GM18520 (cell line): ENCODE results near the gene LAIR2.
"Not testable (repeated sequence)": the region's sequence is repeated elsewhere in the genome, so short reads cannot be mapped to it uniquely, and the experiment has no call there.

Source experiments
- ATAC-seq: cut with Tn5 transposase; IDR thresholded peaks from one replicate; pipeline ENCODE4 v1.9.1; 2021; ENCODE audit not compliant: unreplicated experiment

The LAIR2 gene

GRCh38 chr19:54492568-54492967 lies 10.1 kb upstream of the LAIR2 start:
- ATAC-seq, result no peak

- not testable (repeated sequence) for ATAC-seq
Measured at GRCh38 chr19:54493056-54493455, 9.6 kb upstream of the LAIR2 start.

- ATAC-seq, result no peak
Measured at GRCh38 chr19:54493967-54494585, 8.6 kb upstream of the LAIR2 start.

GRCh38 chr19:54495284-54495683 lies 7.3 kb upstream of the LAIR2 start:
- ATAC-seq, result not testable (repeated sequence)

GRCh38 chr19:54497747-54498450 lies 4.7 kb upstream of the LAIR2 start:
- ATAC-seq, result not testable (repeated sequence)

- not testable (repeated sequence) for ATAC-seq
Measured at GRCh38 chr19:54498451-54498772, 4.2 kb upstream of the LAIR2 start.

GRCh38 chr19:54505542-54505941 lies 2.9 kb downstream of the LAIR2 start:
- ATAC-seq, result not testable (repeated sequence)

- no peak for ATAC-seq
Measured at GRCh38 chr19:54506079-54506478, 3.4 kb downstream of the LAIR2 start.

GRCh38 chr19:54507038-54507717 lies 4.5 kb downstream of the LAIR2 start:
- not testable (repeated sequence) for ATAC-seq

- no peak for ATAC-seq
Measured at GRCh38 chr19:54507824-54508223, 5.2 kb downstream of the LAIR2 start.

- not testable (repeated sequence) for ATAC-seq
Measured at GRCh38 chr19:54508487-54508886, 5.9 kb downstream of the LAIR2 start.

- not testable (repeated sequence) for ATAC-seq
Measured at GRCh38 chr19:54509200-54509940, 6.7 kb downstream of the LAIR2 start.

GRCh38 chr19:54515156-54515555 lies 12.5 kb downstream of the LAIR2 start:
- no peak for ATAC-seq

GRCh38 chr19:54517483-54517882 lies 14.9 kb downstream of the LAIR2 start:
- ATAC-seq, result peak; percentile 36

- ATAC-seq, result no peak
Measured at GRCh38 chr19:54518844-54519243, 16.2 kb downstream of the LAIR2 start.

- ATAC-seq, result no peak
Measured at GRCh38 chr19:54521022-54521859, 18.6 kb downstream of the LAIR2 start.

GRCh38 chr19:54521860-54522513 lies 19.4 kb downstream of the LAIR2 start:
- ATAC-seq, result no peak

GRCh38 chr19:54523403-54523802 lies 20.8 kb downstream of the LAIR2 start:
- no peak for ATAC-seq

- no peak for ATAC-seq
Measured at GRCh38 chr19:54525636-54526035, 23.0 kb downstream of the LAIR2 start.

GRCh38 chr19:54526972-54527371 lies 24.3 kb downstream of the LAIR2 start:
- no peak for ATAC-seq
